Measurements from ENCODE around the gene TCEA2.

GRCh38 chr20:64107736-64108457, 44.9 kb downstream of the TCEA2 start:
- TF ChIP-seq YY1 (IDR thresholded peaks at IDR 0.05; ENCODE audit: insufficient read depth, insufficient read length) (no peak), SUZ12 (IDR thresholded peaks at IDR 0.05; ENCODE audit: extremely low read depth, insufficient read depth, insufficient read length) (no peak)

Data from NT2/D1 (cell line).